Fibroblast of peridontal ligament (primary cell): ENCODE measurements around the gene ZBTB21.
A peak's percentile ranks its signal among the peaks of the same experiment; 100 is the strongest.

Source experiments
- DNase-seq: peaks from one replicate; pipeline ENCODE4 v3.0.0-alpha.2; 2010; ENCODE audit errors: extremely low read depth

ZBTB21 gene

DNA sequence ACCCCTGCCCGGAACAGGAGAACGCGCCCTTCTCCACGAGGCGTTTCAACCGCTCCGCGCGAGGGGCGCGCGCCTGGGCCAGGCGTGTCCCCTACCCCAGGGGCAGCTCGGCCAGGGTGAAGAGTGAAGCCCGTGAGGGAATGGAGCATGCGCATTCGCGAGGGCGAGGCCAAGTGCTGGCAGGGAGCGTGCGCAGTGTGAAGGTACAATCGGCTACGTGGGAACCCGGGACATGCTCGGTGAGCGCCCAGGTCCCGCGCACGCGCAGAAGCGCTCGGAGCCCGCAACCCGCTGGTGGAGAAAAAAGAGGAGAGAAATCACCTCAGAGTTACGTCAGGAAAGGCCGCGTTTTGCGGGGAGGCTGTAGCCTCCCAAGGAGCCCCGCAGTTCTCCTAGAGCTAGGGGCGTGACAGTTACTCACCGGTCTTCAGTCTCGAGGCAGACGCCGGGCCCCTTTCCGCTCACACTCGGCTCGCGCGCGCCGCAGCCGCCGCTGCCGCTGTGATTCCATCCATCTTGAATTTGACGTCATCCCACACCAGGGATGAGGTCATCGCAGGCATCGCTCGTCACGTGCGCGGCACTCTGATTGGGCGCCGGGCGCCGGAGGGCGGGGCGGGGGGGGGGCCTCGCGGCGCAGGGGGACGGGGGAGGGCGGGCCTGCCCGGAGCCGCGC is at the start of gene ZBTB21:
Gene ZBTB21, minus strand, starts transcription at position 530 of the 676 bp plus-strand sequence. CDS start 16,265 bp downstream, outside the sequence.
- DNase-seq = peak; percentile 98

DNA sequence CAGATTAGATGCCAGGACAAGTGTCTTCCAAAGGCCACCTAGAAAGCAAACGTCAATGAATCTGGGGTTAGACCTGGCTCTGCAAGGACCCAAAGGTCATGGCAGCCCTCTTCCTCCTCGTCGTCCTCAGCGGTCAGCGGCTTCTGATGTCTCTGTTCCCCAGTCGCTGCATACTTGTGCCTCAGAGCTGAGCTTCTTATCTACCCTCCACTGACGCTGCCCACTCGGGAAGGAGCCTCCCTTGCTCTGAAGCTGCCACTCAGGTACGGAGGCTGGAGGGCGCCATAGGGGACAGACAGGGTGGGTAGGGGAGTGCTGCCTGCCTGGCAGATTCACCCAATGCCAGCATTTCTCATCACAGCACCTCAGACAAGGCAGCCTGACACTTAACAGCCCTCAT is 49.6 kb upstream of the ZBTB21 start:
- DNase-seq = no peak

DNA sequence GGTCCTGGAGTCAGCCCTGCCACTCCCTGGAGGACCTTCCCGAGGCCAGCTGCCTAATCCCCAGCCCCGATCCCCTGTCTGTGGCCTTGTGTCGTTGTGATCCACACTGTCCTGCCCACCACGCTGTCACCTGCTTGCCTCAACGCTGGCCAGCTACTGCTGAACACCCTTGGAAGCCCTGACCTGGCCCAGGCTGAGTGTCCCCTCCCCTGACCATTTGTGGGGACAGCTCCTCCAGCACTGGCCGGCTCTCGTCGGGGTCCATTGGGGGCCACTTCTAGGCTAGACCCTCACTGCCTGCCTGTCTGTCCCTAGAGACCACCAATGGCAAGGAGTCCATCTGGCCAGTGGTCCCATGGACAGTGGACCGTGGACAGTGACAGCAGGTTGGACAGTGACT is 49.0 kb upstream of the ZBTB21 start:
- no peak for DNase-seq

DNA sequence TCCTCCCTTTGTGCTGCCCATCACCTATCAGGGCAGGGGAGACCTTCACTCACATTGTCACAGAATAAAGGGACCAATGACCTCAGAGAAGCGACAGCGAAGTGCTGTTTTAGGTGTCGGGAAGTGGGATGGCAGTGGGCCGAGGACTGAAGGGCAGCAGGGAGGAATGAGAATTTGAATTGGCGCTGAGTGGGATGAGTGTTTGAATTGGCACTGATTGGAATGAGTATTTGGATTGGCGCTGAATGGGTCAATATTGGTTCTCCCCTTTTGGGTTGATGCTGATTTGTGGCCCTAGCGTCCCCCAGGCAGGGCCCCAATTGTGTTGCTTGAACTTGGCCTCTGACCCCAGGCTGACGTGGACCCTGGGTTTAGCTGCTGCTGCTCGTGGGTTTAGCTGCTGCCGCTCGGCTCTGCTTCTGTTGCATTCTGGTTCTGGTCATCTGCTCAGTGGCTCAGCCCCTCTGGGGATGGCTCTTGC is 48.5 kb upstream of the ZBTB21 start:
- no peak for DNase-seq

DNA sequence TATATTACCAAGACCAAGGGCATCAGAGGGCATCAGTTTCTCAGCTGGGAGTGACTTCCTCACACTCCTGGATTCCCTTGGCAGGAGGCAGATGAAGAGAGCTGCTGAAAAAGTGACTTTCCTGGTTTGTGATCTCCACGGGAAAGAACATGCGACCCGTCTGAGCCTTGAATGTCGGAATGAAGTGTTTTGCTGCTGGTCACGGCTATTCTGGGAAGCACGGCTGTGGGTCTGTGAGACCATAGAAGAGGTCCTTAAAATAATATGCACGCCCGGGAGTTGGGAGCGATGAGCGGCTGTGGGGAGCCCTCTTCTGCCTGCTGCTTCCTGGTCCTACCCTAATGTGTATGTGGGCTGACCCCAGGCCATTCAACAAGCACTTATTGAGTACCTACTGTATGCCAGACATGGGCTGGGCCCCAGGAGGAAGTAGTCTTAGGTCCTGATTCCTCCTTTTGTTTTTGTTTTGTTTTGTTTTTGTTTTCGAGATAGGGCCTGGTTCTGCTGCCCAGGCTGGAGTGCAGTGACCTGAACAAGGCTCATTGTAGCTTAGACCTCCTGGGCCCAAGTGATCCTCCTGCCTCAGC is 47.8 kb upstream of the ZBTB21 start:
- DNase-seq = no peak

DNA sequence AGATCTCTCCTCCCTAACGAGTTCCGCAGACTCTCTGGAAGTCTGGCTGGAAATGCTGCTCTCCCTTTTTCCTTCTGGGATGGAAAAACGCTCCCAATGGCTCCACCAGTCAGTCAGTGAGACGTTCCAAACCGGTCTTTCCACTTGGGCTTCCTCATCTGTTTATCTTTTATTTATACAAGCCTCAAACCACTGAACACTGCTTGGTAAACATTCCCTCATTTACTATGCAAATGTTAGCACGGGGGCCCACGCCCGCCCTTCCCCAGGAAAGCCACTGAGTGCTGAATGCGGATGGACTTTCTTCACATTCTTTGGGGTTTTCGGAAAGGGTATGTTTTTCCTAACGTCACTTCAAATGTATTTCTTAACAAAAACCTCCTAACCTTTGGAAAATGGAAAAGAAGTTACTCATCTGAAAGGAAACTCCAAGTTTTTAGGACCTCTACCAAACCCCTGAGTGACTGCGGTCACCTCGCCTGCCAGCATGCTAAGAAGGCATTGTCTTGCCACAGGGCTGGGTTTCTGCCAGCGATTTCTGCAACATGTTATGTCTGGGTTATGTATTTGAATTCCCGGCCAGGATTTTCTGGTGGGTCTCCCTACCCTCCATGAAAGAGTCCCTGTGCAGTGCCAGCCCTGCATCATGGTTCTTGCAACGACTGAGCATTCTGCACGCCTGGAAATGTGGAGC is 47.0 kb upstream of the ZBTB21 start:
- DNase-seq = peak; percentile 98

DNA sequence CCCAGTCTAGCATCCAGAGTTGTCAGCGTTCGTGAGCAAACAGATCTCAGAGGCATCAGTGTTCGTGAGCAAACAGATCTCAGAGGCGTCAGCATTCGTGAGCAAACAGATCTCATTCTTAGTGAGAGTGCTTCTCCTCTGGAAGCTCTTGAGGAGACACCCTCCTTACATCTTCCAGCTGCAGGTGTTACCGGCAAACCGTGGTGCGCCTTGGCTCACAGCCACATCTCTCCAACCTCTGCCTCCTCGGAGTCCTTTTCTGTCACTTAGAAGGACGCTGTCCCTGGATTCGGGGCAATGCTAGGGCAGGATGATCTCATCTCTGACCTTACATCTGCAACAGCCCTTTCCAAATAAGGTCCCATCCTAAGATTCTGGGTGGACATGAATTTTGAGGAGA is 46.3 kb upstream of the ZBTB21 start:
- DNase-seq = no peak

DNA sequence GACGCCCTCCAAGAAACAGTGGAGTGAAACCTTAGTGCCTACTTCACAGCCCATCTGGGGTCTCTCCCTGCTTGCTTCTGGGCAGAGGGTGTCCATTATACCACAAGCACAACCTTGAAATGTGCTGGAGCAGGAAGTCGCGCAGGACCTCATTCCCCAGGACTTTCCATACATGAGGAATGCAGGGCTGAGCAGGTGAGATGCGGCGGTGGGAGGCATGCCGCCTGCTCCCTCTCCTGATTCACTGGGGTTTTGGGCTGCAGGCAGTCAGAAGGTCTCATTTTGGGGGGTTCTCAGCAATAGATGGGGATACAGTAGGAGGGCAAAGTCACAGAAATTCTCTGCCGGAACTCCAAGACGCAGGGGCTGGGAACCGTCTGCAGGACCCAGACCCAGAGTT is 45.3 kb upstream of the ZBTB21 start:
- no peak for DNase-seq

DNA sequence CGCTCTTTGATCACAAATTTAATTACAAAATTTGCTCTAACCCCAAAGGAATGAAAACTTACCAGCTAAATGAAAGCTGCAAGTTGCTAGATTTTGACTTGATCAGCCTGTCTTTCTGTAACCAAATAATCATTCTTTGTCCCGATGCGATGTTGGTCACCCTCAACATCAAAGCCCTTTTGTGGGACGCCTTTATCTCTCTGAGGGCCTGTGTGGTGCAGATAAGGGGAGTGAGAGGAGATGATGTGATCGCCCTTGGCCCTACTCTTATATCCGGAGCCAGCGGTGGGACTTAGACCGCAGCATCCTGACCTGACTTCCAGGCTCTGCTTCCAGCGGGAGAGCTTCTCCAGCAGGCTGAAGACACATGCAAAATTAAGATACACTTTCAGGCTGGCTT is 41.6 kb upstream of the ZBTB21 start:
- no peak for DNase-seq

DNA sequence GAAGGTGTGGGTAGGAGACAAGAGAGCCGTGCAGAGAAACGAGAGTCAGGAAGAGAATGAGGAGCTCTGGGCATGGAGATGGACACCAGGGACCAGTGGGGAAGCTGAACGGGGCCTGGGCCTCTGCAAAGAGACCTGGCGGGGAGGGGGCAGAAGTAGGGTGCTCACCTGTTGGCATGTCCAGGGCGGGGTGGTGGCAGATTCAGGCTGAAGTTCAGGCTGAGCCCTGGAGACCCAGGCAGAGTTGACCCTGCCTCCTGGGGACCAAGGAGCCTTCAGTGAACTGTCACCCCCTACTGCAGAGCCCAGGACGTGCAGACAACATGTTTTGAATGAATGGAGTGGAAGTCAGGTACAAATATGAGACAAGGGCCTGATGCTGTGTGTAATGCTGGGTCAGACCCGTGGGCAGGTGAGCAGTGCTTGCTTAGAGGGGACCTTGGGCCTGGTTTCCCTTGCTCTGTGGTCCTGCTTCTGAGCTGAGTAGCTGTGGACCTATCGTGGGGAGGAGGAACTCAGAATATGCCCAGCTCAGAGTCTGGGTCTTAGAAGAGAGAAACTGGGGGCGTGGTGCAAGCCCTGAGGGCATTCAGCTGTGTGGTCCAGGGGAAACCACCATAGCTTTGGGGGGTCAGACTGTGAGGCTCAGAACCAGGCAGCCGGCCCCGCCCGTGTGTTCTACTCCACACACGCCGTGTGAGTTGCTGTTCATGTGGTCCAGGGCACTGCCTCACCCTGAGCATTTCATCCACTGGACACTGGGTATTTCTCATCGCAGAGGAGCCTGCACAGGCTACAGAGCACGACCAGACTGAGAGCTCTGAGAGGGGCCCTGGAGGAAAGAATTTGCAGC is 39.6 kb upstream of the ZBTB21 start:
- DNase-seq = no peak

DNA sequence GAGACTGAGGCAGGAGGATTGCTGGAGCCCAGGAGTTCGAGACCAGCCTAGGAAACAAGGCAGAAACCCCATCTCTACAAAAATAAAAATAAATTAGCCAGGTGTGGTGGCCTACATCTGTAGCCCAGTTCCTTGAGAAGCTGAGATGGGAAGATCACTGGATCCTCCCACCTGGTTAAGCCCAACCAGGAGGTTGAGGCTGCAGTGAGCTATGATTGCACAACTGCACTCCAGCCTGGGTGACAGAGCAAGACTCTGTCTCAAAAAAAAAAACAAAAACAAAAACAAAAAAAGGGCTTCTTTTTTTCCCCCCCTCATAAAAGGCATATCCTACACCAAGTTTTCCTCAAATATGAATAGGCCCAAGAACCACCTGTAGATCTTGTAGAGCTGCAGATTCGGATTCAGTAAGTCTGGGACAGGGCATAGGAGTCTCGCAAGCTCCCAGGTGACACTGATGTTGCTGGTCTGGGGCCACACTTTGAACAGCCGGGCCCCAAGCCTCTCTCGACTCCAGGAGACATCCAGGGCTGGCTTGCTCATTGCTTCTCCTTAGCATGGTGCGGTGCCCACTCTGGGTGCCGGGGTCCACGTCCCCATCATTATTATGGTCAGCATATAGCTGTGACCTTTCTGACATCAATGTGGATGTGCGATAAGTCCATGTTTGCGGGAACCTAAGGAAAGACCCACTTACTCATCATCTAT is 38.9 kb upstream of the ZBTB21 start:
- DNase-seq = no peak

DNA sequence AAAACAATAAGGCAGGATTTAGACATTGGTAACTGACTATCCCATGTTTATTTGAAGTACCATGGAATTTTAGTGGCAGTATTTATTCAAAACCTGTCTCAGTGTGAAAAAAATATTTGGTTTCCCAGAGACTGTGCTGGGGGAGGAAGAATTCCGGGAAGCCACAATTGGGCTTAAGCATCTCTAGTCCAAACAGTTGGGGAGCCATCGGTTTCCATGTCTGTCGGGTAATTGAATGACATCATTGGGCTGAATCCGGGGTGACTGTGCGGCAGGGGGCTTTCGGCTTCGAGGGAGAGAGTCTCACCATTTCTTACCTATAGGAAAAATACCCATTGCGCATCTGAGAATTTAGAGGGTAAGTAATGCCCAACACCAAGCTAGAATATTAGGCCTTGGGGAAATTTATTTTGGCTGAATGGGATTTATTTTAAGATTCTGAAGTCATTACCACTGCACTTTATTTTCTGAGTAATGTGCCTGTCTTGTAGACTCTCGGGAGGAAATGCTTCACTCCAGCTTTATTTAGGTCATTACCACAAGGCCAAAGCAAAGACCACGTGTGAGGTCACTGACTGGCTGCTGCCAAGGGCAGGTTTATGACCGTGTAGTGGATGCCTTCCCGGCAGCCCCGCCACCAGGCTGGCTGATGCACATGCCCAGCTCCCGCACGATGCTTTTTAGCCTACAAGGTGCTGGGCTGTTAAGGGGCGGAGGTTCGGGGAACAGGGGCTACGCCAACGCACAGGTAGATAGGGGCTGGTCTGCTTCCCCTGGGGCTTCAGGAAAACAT is 37.9 kb upstream of the ZBTB21 start:
- DNase-seq = peak; percentile 97

DNA sequence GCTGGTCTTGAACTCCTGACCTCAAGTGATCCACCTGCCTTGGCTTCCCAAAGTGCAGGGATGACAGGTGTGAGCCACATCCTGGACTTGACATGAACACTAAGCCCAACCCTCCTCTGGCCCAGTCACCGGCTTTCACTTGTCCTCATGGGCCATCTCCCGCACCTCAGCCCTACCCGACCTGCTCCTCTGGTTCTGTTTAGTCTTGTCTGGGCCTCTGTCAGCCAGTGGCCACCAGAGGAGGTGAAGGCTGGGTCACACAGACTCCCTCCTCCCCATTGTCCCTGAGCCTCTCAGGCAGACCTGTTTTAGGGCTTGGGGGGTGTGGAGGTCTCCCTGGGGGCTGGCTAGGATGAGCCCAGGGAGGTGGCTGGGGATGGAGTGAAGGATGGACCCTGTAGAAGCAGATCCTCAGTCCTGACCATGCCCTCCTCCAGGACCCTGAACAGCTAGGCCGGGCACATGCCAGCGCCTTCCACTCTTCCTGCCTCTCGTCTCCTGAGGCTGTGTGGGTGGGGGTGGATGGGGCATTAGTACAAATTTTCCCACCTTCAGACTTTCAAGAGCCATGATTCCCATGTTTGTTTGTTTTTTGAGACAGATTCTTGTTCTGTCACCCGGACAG is 34.8 kb upstream of the ZBTB21 start:
- DNase-seq = no peak

DNA sequence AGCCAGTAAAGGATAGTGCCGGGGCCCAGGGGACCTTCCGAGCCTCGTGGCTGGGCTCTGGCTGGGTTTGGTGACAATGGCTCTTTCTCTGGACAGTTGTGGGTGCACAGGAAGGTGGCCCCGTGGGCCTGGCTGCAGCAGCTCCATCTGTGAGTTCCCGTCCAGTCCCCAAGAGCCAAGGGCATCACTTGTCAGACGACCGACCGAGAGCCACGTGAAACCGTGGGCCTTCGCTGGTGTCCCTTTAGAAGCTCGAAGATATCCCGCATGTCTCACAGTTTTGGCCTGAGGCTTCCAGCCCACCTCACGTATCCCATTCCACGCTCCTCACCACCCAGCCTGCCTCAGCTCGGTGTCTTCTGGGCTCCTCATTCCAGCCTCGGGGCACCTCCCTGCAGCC is 33.8 kb upstream of the ZBTB21 start:
- DNase-seq = no peak

DNA sequence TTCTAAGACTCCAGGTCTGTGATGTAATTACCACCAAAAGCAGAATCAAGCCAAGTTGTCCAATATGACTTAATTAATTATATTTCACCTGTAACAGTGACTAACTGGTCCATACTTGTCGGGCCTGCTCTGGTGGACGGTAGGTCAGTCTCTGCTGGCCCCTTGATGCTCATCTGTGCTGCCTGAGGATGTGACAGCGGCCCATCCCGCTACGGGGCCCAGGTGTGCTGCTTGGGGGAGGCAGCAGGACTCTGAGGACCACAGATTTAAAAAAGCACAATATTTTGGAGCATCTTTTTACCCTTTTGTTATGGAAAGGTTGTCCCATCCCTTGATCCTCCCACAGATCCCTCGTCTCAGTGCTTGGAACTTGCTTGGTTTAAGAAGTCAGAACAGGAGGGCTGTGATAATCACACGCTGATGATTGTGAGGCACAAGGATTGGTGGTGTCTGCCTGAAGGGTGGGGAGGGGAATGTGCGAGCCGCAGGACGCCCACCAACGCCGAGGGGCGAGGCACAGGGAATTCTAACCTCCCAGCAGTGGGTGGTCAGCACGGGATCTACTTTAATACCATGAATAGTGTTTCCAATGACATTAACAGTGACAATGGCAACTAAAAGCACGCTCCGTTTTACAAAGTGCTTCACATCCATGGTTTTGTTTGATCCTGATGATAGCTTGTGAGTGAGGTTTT is 33.2 kb upstream of the ZBTB21 start:
- DNase-seq = no peak

DNA sequence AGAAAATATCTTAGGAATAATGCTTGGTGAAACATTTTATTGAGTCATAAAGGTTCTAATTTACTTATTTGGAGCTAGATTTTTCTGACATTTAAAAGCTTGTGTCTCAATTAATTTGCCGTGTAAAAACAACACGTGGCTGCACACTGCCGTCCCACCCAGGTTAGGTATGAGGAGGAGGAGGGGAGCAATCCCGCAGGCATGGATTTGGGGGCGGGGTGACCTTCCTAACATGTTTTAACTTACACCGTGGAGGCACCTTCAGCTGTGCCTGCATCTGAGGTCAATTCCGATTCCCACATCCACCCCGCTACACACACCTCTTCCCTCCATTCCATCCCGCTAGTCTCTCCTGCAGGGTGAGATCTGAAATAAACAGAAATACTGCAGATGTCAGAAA is 32.5 kb upstream of the ZBTB21 start:
- no peak for DNase-seq

DNA sequence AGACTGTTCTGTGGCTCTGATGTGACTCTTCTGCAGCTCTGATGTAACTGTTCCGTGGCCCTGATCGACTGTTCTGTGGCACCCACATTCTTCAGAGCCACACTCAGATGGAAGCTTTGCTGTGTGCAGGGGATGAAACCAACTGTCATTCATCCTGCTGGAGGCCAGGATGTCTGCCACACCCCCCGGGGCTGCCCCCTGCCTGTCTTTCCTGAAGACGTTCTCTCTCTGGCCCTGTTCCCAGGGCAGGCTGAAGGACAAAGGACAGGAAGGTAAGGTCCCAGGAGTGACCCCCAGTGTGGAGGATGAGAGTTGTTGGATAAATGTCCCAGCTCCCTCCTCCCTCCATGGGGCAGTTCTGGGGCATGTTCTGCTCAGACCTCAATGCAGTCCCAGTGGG is 31.6 kb upstream of the ZBTB21 start:
- DNase-seq = no peak

DNA sequence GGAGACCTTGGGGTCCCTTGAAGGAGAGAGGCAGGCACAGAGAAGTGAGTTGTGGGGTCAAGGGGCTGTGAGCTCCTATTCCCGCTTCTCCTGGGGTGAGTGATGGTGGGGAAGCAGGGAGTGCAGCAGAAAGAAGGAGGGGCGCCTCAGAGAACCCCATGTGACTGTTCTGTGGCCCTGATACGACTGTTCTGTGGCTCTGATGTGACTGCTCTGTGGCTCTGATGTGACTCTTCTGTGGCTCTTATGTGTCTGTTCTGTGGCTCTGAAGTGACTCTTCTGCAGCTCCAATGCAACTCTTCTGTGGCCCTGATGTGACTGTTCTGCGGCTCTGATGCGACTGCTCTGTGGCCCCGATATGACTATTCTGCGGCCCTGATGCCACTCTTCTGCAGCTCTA is 31.1 kb upstream of the ZBTB21 start:
- no peak for DNase-seq

DNA sequence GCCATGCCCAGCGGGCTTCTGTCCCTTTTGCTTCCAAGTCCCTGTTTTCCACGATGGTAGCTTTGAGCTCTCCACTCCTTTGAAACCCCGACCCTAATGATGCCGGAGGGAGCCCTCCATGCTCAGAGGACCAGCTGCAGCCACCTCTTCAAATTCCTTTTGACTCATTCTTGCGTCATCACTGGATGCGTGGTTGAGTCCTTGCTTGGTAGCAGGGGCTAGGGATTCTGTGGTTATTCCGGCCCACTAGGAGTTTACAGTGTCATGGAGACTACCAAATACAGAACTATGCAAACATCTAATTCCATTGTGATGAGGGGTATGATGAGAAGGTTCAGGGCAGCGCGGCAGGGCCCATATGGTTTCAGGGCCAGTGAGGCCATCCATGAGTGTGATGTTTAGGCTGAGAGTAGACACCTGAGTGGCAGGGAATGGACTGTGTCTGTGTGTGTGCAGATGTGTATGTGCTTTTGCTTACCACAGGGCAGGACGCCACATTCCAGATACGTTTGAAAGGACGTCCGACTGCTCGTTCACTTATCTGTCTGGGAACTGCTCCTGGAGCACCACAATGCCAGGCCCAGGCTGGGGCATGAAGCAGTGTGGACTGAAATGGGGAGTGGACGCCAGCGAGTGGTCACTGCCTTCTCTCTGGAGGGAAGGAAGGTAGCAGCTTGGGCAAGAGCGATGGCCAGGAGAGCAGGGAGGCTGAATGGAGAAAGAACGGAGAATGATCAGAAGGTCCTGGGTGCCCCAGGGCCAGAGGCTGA is 30.4 kb upstream of the ZBTB21 start:
- peak; percentile 100 for DNase-seq
